Neural cell (in vitro differentiated cells): ENCODE results near the gene CLTRN.

Experiments
- CTCF ChIP-seq: fragments of 450-650 bp; IDR thresholded peaks from 2 replicates; pipeline ENCODE4 v1.5.1; 2014; ENCODE audit warnings: antibody characterized with exemption, mild to moderate bottlenecking, moderate library complexity; ENCODE audit not compliant: poor library complexity, severe bottlenecking
- EP300 ChIP-seq: fragments of 450-650 bp; conservative IDR thresholded peaks from 2 replicates; pipeline ENCODE4 v1.6.1; 2014; ENCODE audit warnings: antibody characterized with exemption, mild to moderate bottlenecking, moderate library complexity; ENCODE audit not compliant: poor library complexity, severe bottlenecking
- EZH2 ChIP-seq: fragments of 200-600, 300-800 bp; shearing (Covaris generic), sonication (generic); IDR thresholded peaks from 2 replicates; pipeline ENCODE4 v1.6.1; 2014; ENCODE audit warnings: antibody characterized with exemption, low read length, borderline replicate concordance, mild to moderate bottlenecking; ENCODE audit not compliant: insufficient read depth, poor library complexity, severe bottlenecking
- MXI1 ChIP-seq: fragments of 450-650 bp; conservative IDR thresholded peaks from 2 replicates; pipeline ENCODE4 v1.6.1; 2014; ENCODE audit warnings: antibody characterized with exemption, mild to moderate bottlenecking; ENCODE audit not compliant: poor library complexity, severe bottlenecking
- POLR2AphosphoS5 ChIP-seq: IDR thresholded peaks from 2 replicates; pipeline ENCODE4 v1.6.1; 2012
- RAD21 ChIP-seq: fragments of 450-650 bp; conservative IDR thresholded peaks from 2 replicates; pipeline ENCODE4 v1.6.1; 2014; ENCODE audit warnings: antibody characterized with exemption, mild to moderate bottlenecking, moderate library complexity
- REST ChIP-seq: IDR thresholded peaks from 2 replicates; pipeline ENCODE4 v1.6.1; 2012; ENCODE audit warnings: borderline replicate concordance
- SMC3 ChIP-seq: fragments of 450-650 bp; conservative IDR thresholded peaks from 2 replicates; pipeline ENCODE4 v1.6.1; 2014; ENCODE audit warnings: antibody characterized with exemption, mild to moderate bottlenecking, moderate library complexity; ENCODE audit not compliant: poor library complexity
- TAF1 ChIP-seq: IDR thresholded peaks from 2 replicates; pipeline ENCODE4 v1.6.1; 2012; ENCODE audit warnings: low read depth

- no peak for TF ChIP-seq MXI1
- no peak for TF ChIP-seq EZH2
- no peak for TF ChIP-seq CTCF
- no peak for TF ChIP-seq POLR2AphosphoS5
- TF ChIP-seq RAD21, result no peak
- no peak for TF ChIP-seq TAF1
- no peak for TF ChIP-seq EP300
- TF ChIP-seq REST, result no peak
- no peak for TF ChIP-seq SMC3
These were observed 12.3 kb upstream of the CLTRN start for GRCh38 chrX:15676886-15677285.
